Measurements from ENCODE around the gene KIAA0319L.

Gene KIAA0319L

GRCh38 chr1:35564884-35565741 is 7.9 kb upstream of the KIAA0319L start:
- TF ChIP-seq CTCF (IDR thresholded peaks at IDR 0.05) (peak; percentile 25), ZFX (IDR thresholded peaks at IDR 0.05; ENCODE audit: borderline replicate concordance) (no peak)
- no peak overlapping the region for H3K27ac ChIP-seq

- H3K27ac ChIP-seq, result no peak overlapping the region
- peak; percentile 89 for TF ChIP-seq CTCF (IDR thresholded peaks at IDR 0.05)
- TF ChIP-seq ZFX (IDR thresholded peaks at IDR 0.05; ENCODE audit: borderline replicate concordance), result no peak
Observed at GRCh38 chr1:35564037-35564883, 7.1 kb upstream of the KIAA0319L start.

- no peak overlapping the region for H3K27ac ChIP-seq
- TF ChIP-seq ZFX (IDR thresholded peaks at IDR 0.05; ENCODE audit: borderline replicate concordance), result no peak
- no peak for TF ChIP-seq CTCF (IDR thresholded peaks at IDR 0.05)
Observed at GRCh38 chr1:35563166-35563565, 6.0 kb upstream of the KIAA0319L start.

GRCh38 chr1:35561972-35562680 is 4.9 kb upstream of the KIAA0319L start:
- TF ChIP-seq ZFX (IDR thresholded peaks at IDR 0.05; ENCODE audit: borderline replicate concordance), result no peak
- no peak for TF ChIP-seq CTCF (IDR thresholded peaks at IDR 0.05)
- no peak overlapping the region for H3K27ac ChIP-seq

GRCh38 chr1:35561297-35561971 is 4.2 kb upstream of the KIAA0319L start:
- TF ChIP-seq ZFX (IDR thresholded peaks at IDR 0.05; ENCODE audit: borderline replicate concordance) (no peak), CTCF (IDR thresholded peaks at IDR 0.05) (no peak)
- 0 out of 2 replicates have a peak overlapping the region, but pooled peaks have one; percentile 20 for H3K27ac ChIP-seq

GRCh38 chr1:35560256-35561225 is 3.3 kb upstream of the KIAA0319L start:
- no peak for TF ChIP-seq CTCF (IDR thresholded peaks at IDR 0.05)
- TF ChIP-seq ZFX (IDR thresholded peaks at IDR 0.05; ENCODE audit: borderline replicate concordance), result no peak
- 0 out of 2 replicates have a peak overlapping the region, but pooled peaks have one; percentile 20 for H3K27ac ChIP-seq

Measured in 22Rv1 (cell line).